MCF 10A (cell line): Measurements from ENCODE around the gene CRABP1. TPM values are rescaled to one million over a fixed set of nuclear protein-coding genes. Genes with fewer than 3 reads are reported as not detected.

Experiments used
- BruUV-seq: library from RNA; stranded (reverse); fragments of 400-500 nt; replicated peaks from 2 replicates; lab custom pipeline; 2021; lab: Mats Ljungman, UMichigan
- CTCF ChIA-PET: fragments of 300-600 bp; sonication (Branson Sonifier 250); formaldehyde crosslinking; extraction: SDS; loops from one replicate; lab custom pipeline; 2021; ENCODE audit warnings: antibody characterized with exemption, inconsistent platforms; lab: Yijun Ruan, JAX
- POLR2A ChIA-PET: fragments of 300-600, 350-650 bp; sonication (Branson Sonifier 250); formaldehyde crosslinking; extraction: SDS; loops from one replicate; lab custom pipeline; 2020; ENCODE audit warnings: antibody characterized with exemption, inconsistent platforms; lab: Yijun Ruan, JAX
- DNase-seq: peaks from one replicate; pipeline ENCODE4 v3.0.0-alpha.2; 2018; ENCODE audit not compliant: unreplicated experiment
- H3K27ac Mint-ChIP-seq: one replicate; pipeline ENCODE4 v1.8.0; 2022; ENCODE audit warnings: mild to moderate bottlenecking, low read depth, mixed read lengths; ENCODE audit not compliant: unreplicated experiment
- H3K27me3 Mint-ChIP-seq: one replicate; pipeline ENCODE4 v1.8.0; 2022; ENCODE audit warnings: mixed read lengths; ENCODE audit not compliant: insufficient read depth, unreplicated experiment
- H3K36me3 Mint-ChIP-seq: one replicate; pipeline ENCODE4 v1.8.0; 2022; ENCODE audit warnings: mild to moderate bottlenecking, moderate library complexity, mixed read lengths; ENCODE audit not compliant: insufficient read depth, unreplicated experiment
- H3K4me1 Mint-ChIP-seq: one replicate; pipeline ENCODE4 v1.8.0; 2022; ENCODE audit warnings: mixed read lengths; ENCODE audit not compliant: insufficient read depth, unreplicated experiment
- H3K4me3 Mint-ChIP-seq: one replicate; pipeline ENCODE4 v1.8.0; 2022; ENCODE audit warnings: mild to moderate bottlenecking, moderate library complexity, mixed read lengths; ENCODE audit not compliant: unreplicated experiment
- H3K9me3 Mint-ChIP-seq: one replicate; pipeline ENCODE4 v1.8.0; 2022; ENCODE audit warnings: mixed read lengths; ENCODE audit not compliant: unreplicated experiment
- intact Hi-C: fragments of 100-400 bp; cut with micrococcal nuclease; formaldehyde crosslinking; loops from 2 replicates; pipeline ENCODE4 v1.14.1; 2022
- total RNA-seq: library from RNA; stranded (reverse); gene quantifications from 2 replicates; pipeline ENCODE4 v1.2.3, GENCODE V29; 2022
- TF ChIP-seq, protein P1 (sequence below): fragments of 200-600 bp; IDR thresholded peaks from one replicate; pipeline ENCODE4 v1.8.0; 2022; ENCODE audit warnings: antibody characterized with exemption, mild to moderate bottlenecking; ENCODE audit not compliant: unreplicated experiment

CRABP1 gene
- total RNA-seq, 1 experiment from 2014 or later, result not detected

DNA sequence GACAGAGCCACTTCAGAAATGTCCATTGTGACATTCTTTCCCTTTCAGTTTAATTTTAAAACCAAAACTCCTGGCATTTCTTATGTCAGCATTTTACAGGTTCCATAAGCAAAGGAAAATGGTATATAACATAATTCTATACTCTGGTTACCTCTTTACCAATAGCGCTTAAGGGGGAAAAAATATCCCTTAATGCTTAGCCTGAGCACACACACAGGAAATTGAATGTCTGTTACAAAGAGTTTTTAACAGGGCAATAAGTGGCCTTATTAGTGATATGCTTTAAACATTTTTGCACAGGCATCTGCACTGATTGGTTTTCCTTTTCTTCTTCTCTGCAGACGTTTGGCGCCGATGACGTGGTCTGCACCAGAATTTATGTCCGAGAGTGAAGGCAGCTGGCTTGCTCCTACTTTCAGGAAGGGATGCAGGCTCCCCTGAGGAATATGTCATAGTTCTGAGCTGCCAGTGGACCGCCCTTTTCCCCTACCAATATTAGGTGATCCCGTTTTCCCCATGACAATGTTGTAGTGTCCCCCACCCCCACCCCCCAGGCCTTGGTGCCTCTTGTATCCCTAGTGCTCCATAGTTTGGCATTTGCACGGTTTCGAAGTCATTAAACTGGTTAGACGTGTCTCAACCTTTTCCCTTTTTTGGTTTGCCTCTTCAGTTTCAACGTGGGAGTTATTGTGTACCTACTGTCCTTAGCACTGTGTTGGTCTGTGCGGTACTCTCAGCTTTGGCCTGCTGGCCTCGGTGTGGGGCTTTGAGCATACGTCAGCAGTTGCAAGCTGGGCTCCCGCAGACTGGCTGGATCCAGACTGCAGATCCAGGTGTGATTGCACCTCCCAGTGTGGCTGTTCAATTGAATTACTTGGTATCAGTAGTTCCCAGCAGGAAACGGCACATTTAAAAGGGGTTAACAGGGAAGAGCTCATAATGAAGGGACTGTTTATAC lies 7.7 kb downstream of the CRABP1 start:
- Mint-ChIP-seq H3K27me3 (peaks cover 14% of the 10 kb centered on the region), H3K27ac (no peak overlapping the region), H3K4me3 (no peak overlapping the region), H3K36me3 (no peaks in the 10 kb centered on the region), H3K4me1 (no peaks in the 10 kb centered on the region), H3K9me3 (no peaks in the 10 kb centered on the region)
- no peak for DNase-seq
- intact Hi-C loops, result no loop called here
- TF ChIP-seq, protein P1, sequence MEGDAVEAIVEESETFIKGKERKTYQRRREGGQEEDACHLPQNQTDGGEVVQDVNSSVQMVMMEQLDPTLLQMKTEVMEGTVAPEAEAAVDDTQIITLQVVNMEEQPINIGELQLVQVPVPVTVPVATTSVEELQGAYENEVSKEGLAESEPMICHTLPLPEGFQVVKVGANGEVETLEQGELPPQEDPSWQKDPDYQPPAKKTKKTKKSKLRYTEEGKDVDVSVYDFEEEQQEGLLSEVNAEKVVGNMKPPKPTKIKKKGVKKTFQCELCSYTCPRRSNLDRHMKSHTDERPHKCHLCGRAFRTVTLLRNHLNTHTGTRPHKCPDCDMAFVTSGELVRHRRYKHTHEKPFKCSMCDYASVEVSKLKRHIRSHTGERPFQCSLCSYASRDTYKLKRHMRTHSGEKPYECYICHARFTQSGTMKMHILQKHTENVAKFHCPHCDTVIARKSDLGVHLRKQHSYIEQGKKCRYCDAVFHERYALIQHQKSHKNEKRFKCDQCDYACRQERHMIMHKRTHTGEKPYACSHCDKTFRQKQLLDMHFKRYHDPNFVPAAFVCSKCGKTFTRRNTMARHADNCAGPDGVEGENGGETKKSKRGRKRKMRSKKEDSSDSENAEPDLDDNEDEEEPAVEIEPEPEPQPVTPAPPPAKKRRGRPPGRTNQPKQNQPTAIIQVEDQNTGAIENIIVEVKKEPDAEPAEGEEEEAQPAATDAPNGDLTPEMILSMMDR, result no peak
- CTCF ChIA-PET, result interaction anchor here (0.6 to 0.9 kb wide), 3 partner anchors 9 to 75 kb away, joined by 3 to 4 read pairs (median 4); no protein-coding TSS in a partner anchor
- BruUV-seq, result no TSS peak
- POLR2A ChIA-PET, result interaction anchor here (0.9 kb wide), 1 partner anchor 17 kb away, joined by 5 read pairs; no protein-coding TSS in a partner anchor

- intact Hi-C loops, result no loop called here
- Mint-ChIP-seq H3K27me3 (no peaks in the 10 kb centered on the region), H3K4me3 (no peak overlapping the region), H3K36me3 (no peaks in the 10 kb centered on the region), H3K9me3 (no peaks in the 10 kb centered on the region), H3K4me1 (no peaks in the 10 kb centered on the region), H3K27ac (no peak overlapping the region)
- BruUV-seq, result no TSS peak
- CTCF ChIA-PET, result no interaction called here
- TF ChIP-seq, protein P1, result no peak
- POLR2A ChIA-PET, result no interaction called here
- DNase-seq, result no peak
These were observed 9.9 kb downstream of the CRABP1 start for GRCh38 chr15:78350058-78350457.

DNA sequence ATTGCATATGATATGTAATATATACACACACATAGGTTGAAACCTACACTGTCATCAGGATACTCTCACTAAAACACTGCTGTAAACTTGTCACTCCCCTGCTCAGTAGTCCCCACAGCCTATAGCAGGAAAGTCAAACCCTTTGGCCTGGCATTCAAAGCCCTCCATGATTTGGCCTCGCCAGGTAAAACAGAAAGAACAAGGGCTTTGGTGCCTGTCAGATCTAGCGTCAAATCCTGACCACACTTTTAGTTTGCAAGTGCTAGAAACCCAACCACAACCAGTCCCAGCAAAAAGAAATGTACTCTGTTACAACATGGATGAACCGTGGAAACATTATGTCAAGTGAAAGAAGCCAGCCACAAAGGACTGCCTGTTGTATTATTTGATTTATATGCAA lies 11.4 kb downstream of the CRABP1 start:
- CTCF ChIA-PET, result no interaction called here
- H3K4me1 Mint-ChIP-seq, result no peaks in the 10 kb centered on the region
- intact Hi-C loops, result no loop called here
- no TSS peak for BruUV-seq
- DNase-seq, result no peak
- TF ChIP-seq, protein P1, result no peak
- no peaks in the 10 kb centered on the region for H3K36me3 Mint-ChIP-seq
- H3K9me3 Mint-ChIP-seq, result no peaks in the 10 kb centered on the region
- POLR2A ChIA-PET, result no interaction called here
- no peak overlapping the region for H3K4me3 Mint-ChIP-seq
- H3K27ac Mint-ChIP-seq, result no peak overlapping the region
- H3K27me3 Mint-ChIP-seq, result no peaks in the 10 kb centered on the region

- TF ChIP-seq, protein P1, result no peak
- Mint-ChIP-seq H3K27ac (no peak overlapping the region), H3K4me1 (no peaks in the 10 kb centered on the region), H3K4me3 (no peak overlapping the region), H3K36me3 (no peaks in the 10 kb centered on the region), H3K9me3 (no peaks in the 10 kb centered on the region), H3K27me3 (no peaks in the 10 kb centered on the region)
- no TSS peak for BruUV-seq
- ChIA-PET CTCF (no interaction called here), POLR2A (interaction anchor here (1.1 kb wide), 1 partner anchor 54 kb away, joined by 3 read pairs; the partner anchor contains the start of gene SKIC8)
- no peak for DNase-seq
- intact Hi-C loops, result no loop called here
These were observed 12.9 kb downstream of the CRABP1 start for GRCh38 chr15:78353093-78353492.
